NT2/D1 (cell line): Measurements from ENCODE around the gene OR4M1.
"Not testable (repeated sequence)": the region's sequence is repeated elsewhere in the genome, so short reads cannot be mapped to it uniquely, and the experiment has no call there.

ENCODE experiments used
- SUZ12 ChIP-seq: IDR thresholded peaks from 2 replicates; pipeline ENCODE4 v1.6.1; 2011; ENCODE audit not compliant: insufficient read length, insufficient read depth; ENCODE audit errors: extremely low read depth
- YY1 ChIP-seq: IDR thresholded peaks from 2 replicates; pipeline ENCODE4 v1.6.1; 2011; ENCODE audit not compliant: insufficient read length, insufficient read depth
- ZNF274 ChIP-seq: IDR thresholded peaks from 2 replicates; pipeline ENCODE4 v1.6.1; 2011; ENCODE audit warnings: mild to moderate bottlenecking, low read depth, low read length

DNA sequence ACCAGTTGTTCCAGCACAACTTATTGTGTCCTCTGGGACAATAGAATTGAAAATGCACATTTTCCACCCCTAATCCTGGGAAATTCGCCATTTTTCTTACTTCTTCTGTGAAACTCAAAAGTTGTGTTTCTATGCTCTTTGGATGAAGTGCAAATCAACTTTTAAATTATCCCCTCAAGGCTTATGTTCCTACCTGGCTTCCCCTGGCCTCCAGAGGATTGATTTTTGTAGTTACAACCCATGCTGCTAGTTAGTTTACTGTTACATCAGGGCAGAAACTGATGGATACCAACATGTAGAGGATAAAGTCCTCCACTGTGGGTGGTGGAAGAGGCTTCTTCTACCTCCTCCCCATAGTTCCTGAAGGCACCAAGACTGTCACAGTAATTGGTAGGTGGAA, at the start of gene OR4M1:
- not testable (repeated sequence) for TF ChIP-seq SUZ12, YY1, ZNF274
